Measurements from ENCODE around the gene FAM107B. TPM values are rescaled to one million over a fixed set of nuclear protein-coding genes. Genes with fewer than 3 reads are reported as not detected.

FAM107B gene
- total and polyA plus RNA-seq, 12 donors: 16.0 to 81.7 (median 50.5) TPM

DNA sequence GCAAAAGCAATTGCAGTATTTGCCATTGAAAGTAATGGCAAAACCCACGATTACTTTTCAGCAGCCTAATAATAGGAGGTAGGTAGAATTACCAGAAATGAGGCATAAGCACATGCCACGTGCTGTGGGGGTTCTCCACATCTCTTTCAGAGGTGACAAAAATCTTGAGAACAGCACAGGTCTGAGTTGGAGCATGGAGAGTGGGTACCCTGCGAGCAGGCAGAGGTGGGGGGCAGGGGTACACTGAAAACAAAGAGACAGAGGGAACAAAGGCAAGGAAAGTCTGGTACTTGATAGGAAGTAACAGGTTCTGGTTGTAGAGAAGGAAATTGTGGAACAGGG lies 75.9 kb downstream of the FAM107B start:
- DNase-seq: no peak
- no peak overlapping the region for H3K4me3 ChIP-seq
- TF ChIP-seq CTCF (IDR thresholded peaks at IDR 0.05): no peak
- TF ChIP-seq POLR2A (IDR thresholded peaks at IDR 0.05): no peak
- no peaks in the 10 kb centered on the region for H3K9me3 ChIP-seq (replicated peaks in 1 of 3)
- H3K27ac ChIP-seq: no peak overlapping the region
- 43 to 62% (median 55%) methylated on average over 3 of the region's 3 CpGs for WGBS, 4 donors
- H3K27me3 ChIP-seq: no peaks in the 10 kb centered on the region
- H3K36me3 ChIP-seq (replicated peaks in 1 of 2): no peaks in the 10 kb centered on the region
- peaks cover 3 to 4% of the 10 kb centered on the region in 2 donors for H3K4me1 ChIP-seq (replicated peaks in 1 of 2)
- intact Hi-C loops (cut with DNase I): no loop called here

- intact Hi-C loops (cut with DNase I): no loop called here
- Histone ChIP-seq H3K9me3 (replicated peaks in 1 of 3) (no peaks in the 10 kb centered on the region), H3K36me3 (replicated peaks in 1 of 2) (no peaks in the 10 kb centered on the region), H3K27me3 (no peaks in the 10 kb centered on the region), H3K27ac (no peak overlapping the region), H3K4me1 (replicated peaks in 1 of 2) (peaks cover 3 to 4% of the 10 kb centered on the region in 2 donors), H3K4me3 (no peak overlapping the region)
- 40 to 54% (median 42%) methylated on average over 6 of the region's 6 CpGs for WGBS, 4 donors
- peak; percentile 29 to 75 (median 70) for DNase-seq
- TF ChIP-seq CTCF (IDR thresholded peaks at IDR 0.05) (no peak), POLR2A (IDR thresholded peaks at IDR 0.05) (no peak)
These were observed 76.4 kb downstream of the FAM107B start for GRCh38 chr10:14698111-14698828.

- WGBS, 4 donors: 90 to 100% (median 92%) methylated on average over 5 of the region's 5 CpGs
- Histone ChIP-seq H3K4me1 (replicated peaks in 1 of 2) (peaks cover 3 to 4% of the 10 kb centered on the region in 2 donors), H3K27ac (no peak overlapping the region), H3K4me3 (no peak overlapping the region), H3K9me3 (replicated peaks in 1 of 3) (no peaks in the 10 kb centered on the region), H3K27me3 (no peaks in the 10 kb centered on the region), H3K36me3 (replicated peaks in 1 of 2) (no peaks in the 10 kb centered on the region)
- intact Hi-C loops (cut with DNase I): no loop called here
- no peak for DNase-seq
- TF ChIP-seq POLR2A (IDR thresholded peaks at IDR 0.05): no peak
- no peak for TF ChIP-seq CTCF (IDR thresholded peaks at IDR 0.05)
These were observed 77.4 kb downstream of the FAM107B start for GRCh38 chr10:14697281-14697680.

GRCh38 chr10:14696821-14697220 lies 77.9 kb downstream of the FAM107B start:
- TF ChIP-seq CTCF (IDR thresholded peaks at IDR 0.05): no peak
- no peak for TF ChIP-seq POLR2A (IDR thresholded peaks at IDR 0.05)
- H3K27me3 ChIP-seq: no peaks in the 10 kb centered on the region
- 85 to 92% (median 87%) methylated on average over 5 of the region's 5 CpGs for WGBS, 4 donors
- no peaks in the 10 kb centered on the region for H3K36me3 ChIP-seq (replicated peaks in 1 of 2)
- no peaks in the 10 kb centered on the region for H3K9me3 ChIP-seq (replicated peaks in 1 of 3)
- no peak for DNase-seq
- no peak overlapping the region for H3K27ac ChIP-seq
- intact Hi-C loops (cut with DNase I): no loop called here
- peaks cover 3 to 4% of the 10 kb centered on the region in 2 donors for H3K4me1 ChIP-seq (replicated peaks in 1 of 2)
- no peak overlapping the region for H3K4me3 ChIP-seq

All from adrenal gland (tissue), 12 donors.